Measurements from ENCODE around the gene RPS5.

The RPS5 gene

DNA sequence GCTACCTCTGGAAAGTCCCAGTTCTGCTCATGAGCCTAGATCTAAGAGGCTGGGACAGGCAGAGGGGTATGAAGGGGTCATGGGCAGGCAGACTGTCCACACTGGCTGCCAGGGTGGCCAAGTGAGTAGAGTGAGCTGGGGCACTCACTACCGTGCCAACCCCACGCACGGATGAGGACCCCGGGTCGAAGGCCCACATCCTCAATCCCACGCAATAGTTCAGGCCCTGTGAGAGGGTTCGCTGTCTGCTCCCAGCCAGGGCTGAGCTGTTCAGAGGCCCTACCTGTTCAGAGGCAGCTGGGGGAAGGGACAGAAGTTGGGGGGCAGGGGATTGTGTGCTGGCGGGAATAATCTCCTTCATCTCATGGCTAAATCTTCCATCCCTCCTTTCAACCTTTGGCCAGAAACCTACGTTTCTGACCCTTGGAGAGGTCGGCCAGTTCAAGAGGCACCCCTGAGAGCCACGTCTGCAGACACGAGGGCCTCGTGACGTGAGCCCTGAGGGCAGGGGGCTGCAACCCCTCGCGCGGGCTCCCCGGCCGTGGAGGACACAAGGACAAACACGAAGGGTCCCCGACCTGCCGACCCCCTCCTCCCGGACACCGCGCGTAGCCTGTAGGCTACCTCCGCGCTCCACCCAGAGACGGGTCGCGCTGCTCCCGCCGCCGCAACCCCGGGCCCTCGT, 1.0 kb upstream of the RPS5 start:
- DNase-seq: no peak

DNA sequence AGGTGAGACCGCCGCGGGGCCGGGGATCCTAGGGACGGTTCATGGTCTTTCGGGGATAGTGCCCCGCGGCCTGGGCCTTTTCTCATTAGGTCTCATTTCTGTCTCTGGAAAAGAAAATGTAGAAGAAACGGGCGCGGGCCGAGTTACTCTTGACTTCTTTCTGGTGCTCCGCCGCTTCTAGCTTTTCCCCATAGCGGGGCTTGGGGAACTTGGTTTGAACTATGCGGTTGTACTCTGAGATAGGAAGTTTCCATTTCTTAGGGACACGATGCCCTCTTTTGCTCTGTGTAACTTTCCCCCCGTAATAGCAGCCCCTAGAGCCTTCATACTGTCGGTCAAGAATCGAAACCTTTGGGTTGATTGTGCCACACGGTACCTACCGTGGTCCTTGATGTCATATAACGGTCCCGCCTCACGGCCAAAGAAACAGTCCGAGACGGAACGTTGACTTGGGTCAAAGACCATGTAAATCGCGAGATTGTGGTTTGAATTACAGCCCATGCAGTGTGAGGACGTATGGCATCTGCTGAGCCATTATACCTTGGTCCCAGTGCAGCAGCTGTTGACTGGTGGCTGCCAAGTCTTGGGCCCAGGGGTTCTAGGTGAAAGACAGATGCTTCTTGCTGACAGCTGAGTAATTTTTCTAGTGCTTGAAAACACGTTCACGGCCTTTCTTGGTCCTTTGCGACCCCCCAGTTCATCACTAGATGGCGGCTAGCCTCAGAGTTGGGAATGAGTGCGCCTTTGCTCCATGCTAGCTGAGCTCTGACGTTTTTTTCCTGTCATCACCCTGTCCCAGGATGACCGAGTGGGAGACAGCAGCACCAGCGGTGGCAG, 487 bp downstream of the RPS5 start:
- DNase-seq: no peak

DNA sequence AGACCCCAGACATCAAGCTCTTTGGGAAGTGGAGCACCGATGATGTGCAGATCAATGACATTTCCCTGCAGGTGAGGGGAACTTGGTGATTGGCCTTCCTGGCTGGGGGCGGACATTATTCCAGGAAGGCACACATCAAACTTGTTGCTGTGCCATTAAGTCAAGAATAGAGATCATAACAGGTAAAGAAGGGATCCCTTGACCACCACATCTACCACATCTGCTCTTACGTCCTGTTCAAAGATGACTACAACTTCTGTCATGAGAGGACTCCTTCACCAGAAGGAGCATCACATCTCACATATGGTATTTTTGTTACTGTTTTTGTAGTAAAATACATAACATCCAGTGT, 1.1 kb downstream of the RPS5 start:
- no peak for DNase-seq

DNA sequence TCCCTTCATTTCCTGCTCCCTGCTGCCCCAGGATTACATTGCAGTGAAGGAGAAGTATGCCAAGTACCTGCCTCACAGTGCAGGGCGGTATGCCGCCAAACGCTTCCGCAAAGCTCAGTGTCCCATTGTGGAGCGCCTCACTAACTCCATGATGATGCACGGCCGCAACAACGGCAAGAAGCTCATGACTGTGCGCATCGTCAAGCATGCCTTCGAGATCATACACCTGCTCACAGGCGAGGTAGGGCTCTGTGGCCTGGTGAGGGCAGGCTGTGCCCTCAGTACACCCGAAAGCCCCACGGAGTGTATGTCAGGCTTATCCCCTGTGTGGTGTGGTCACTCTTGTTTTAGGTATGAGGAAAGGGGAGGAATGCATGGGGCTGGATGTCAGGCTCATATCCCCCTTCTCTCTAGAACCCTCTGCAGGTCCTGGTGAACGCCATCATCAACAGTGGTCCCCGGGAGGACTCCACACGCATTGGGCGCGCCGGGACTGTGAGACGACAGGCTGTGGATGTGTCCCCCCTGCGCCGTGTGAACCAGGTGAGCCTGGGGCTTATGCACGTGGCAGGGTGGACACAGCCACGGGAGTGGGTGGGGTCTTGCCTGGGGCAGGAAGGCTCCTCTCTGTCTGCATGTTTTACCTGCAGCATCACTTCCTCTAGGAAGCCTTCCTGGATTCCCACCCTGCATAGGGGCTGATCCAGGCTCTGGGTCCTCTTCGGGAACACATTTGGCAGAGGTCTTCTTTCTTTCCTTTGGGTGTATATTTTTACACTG, 6.1 kb downstream of the RPS5 start:
- no peak for DNase-seq

- DNase-seq: no peak
These were observed 6.6 kb downstream of the RPS5 start for GRCh38 chr19:58393725-58394033.

DNA sequence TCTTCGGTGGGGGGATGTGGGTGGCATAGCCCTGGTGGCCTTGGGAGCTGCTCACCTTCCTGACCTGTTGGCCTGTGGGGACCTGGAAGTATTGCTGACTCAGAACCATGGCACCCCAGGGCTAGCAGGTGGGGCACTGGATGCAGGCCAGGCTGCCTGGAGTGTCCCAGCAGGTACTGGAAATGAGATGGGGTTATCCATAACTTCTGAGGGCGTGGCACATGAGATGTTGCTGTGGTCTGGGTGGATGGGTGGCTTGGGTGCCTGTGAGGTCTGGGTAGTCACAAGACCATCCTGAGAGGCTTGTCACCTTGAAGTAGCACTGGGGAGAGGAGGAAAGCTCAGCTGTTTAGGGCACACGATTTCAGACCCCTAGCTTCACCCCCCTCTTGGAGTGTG, 7.8 kb downstream of the RPS5 start:
- no peak for DNase-seq

GRCh38 chr19:58395220-58395978, 8.3 kb downstream of the RPS5 start, which contains the start of gene RNF225:
Gene RNF225, plus strand, starts transcription at chr19:58395656. Its CDS starts 434 bp downstream, at chr19:58396090.
- no peak for DNase-seq

DNA sequence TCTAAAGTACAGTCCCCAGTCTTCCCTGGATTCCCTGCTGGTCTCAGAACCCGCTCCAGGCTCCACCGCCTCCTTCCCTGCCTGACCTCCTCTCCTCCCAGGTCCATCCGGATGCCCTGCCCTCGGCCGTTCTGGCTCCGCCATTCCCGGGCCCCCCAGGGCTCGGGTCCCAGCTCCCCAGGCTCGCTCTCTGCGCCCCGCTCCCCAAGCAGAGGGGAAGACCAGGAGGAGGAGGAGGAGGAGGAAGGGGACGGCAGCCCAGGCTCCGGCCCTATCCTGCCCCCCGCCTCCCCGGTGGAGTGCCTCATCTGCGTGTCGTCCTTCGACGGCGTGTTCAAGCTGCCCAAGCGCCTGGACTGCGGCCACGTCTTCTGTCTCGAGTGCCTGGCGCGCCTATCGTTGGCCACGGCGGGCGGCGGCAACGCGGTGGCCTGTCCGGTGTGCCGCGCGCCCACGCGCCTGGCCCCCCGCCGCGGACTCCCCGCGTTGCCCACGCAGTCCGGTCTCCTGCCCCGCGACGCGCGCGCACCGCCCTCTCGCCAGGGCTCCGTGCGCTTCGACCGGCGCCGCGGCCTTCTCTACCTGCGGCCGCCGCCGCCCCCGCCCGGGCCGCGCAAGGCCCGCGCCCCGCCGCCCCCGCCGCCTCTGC, 9.0 kb downstream of the RPS5 start:
- DNase-seq: no peak

DNA sequence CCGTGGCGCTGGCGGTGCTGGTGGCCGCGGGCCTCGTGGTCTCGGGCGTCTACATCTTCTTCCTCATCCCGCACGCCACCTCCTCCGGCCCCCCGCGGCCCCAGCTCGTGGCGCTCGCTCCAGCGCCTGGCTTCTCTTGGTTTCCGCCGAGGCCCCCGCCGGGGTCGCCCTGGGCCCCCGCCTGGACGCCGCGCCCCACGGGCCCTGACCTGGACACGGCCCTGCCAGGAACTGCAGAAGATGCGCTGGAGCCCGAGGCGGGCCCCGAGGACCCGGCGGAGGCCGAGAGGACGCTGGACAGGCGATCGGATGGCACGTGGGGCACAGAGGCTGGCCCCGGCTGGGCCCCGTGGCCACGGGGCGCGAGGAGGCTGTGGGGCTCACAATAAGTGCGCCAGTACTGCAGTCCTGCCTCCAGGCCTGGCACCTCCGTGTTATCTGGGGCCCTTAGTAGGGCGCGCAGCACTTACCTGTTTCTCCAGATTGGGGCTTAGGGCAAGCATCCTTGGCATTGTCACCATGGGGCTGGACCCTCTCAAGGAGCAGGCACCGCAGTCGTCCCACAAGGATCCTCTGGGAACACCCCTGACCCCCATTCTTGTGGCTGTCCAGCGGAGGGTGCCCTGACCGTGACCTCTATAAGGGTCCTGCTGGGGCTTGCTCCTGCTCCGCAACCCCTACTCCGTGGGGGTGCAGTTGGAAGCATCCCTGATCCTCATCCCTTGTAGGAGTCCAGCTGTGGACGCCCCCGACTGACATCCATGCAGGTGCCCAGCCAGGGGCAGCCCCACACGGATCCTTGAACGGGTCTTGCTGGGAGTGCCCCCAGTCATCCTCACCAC, 9.8 kb downstream of the RPS5 start:
- no peak for DNase-seq

GRCh38 chr19:58397533-58398037, 10.5 kb downstream of the RPS5 start:
- no peak for DNase-seq

GRCh38 chr19:58398087-58398486, 11.0 kb downstream of the RPS5 start:
- no peak for DNase-seq

- no peak for DNase-seq
These were observed 11.5 kb downstream of the RPS5 start for GRCh38 chr19:58398545-58398944.

- no peak for DNase-seq
These were observed 12.8 kb downstream of the RPS5 start for GRCh38 chr19:58399903-58400302.

DNA sequence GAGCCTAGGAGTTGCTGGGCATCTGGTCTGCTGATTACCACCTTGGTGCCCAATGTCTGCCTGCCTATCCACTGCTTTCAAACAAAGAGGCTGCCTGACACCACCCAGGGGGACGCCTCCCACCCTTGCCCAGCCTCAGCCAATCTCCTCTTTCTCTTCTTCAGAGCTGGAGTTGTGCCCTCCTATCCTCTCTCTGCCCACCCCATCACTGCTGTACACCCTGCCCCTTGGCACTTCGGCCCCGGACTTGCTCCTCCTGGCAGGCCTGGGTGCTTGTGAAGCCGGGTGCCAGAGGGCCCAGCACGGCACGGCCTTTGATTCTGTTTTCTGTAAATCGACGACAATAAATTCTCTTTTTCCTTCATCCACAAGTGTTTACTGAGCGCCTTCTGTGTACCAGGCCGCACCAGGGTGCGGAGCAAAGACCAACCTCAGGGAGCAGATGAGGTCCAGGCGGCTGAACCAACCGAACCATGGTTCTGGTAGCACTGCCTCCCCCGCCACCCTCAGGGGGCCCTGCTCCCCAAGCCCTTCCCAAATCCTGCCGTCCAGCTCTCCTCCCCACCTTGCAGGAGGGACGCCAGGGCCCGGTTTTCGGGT, 13.3 kb downstream of the RPS5 start:
- DNase-seq: no peak

GRCh38 chr19:58400916-58401839, 14.1 kb downstream of the RPS5 start:
- DNase-seq: peak; percentile 100

- DNase-seq: no peak
These were observed 14.9 kb downstream of the RPS5 start for GRCh38 chr19:58401840-58402421.

DNA sequence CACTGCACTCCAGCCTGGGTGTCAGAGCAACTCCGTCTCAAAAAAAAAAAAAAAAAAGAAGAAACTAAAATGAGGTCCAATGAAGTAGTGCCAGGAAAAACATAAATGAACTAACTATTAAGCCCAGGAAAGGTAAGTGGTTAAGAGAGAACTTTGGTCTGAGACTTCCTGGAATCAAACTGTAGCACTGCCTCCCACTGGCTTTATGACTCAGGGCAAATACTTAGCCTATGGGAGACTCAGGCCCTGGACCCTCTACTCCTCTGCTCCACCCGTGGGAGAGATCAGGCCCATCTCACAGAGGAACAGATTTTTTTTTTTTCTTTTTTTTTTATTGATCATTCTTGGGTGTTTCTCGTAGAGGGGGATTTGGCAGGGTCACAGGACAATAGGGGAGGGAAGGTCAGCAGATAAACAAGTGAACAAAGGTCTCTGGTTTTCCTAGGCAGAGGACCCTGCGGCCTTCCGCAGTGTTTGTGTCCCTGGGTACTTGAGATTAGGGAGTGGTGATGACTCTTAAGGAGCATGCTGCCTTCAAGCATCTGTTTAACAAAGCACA, 16.9 kb downstream of the RPS5 start:
- DNase-seq: peak in 1 of 2 donors; percentile 17

- peak in 1 of 2 donors; percentile 36 for DNase-seq
These were observed 20.0 kb downstream of the RPS5 start for GRCh38 chr19:58406818-58407657.
